Measurements from ENCODE around the gene SENP3. TPM values are rescaled to one million over a fixed set of nuclear protein-coding genes. Genes with fewer than 3 reads are reported as not detected.

SENP3 gene
- total RNA-seq, 1 donor, result 75.1 TPM

DNA sequence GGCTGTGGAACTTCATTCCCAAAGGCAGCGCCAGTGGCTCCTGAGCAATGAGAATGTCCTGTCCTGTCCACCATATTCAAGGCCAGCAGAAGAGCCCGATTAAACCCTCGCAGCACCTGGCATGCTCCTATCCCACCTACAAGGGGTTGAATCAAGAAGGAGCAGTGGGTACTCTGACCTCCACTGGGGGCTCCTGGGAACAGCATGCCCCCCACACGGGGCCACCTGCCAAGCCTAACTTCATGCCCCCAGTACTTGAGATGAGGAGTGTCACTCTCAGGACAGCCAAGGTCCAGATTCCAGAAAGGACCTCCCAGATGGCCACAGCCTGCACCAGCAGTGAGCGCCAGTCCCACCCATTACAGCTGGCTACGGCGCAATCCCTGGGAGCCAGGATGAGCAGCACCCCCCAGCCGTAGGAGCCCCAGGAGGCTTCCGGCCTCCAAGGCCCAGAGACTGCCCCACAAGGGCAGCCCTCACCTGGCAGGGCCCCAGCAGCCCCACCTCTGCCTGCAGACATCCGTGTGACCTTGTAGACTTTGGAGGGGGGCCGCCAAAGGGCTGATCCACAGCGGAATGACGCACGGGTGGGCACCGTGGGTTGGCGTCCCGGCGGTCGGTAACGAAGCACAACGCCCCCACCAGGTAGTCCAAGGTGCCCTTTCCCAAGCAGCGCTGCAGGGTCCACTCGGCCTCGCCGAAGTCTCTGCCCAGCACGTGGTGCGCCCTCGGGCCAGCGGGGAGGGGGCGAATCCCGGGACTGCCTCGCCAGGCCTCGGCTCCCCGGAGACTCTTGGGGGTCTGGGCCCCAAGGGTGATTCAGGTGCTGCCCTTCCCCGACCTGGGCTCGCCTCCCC lies 20.9 kb downstream of the SENP3 start:
- peak overlapping the region; percentile 92 for H3K4me3 ChIP-seq (ENCODE audit: low read depth, low read length)
- no peak for DNase-seq (ENCODE audit: low read depth)
- TF ChIP-seq, protein P1, sequence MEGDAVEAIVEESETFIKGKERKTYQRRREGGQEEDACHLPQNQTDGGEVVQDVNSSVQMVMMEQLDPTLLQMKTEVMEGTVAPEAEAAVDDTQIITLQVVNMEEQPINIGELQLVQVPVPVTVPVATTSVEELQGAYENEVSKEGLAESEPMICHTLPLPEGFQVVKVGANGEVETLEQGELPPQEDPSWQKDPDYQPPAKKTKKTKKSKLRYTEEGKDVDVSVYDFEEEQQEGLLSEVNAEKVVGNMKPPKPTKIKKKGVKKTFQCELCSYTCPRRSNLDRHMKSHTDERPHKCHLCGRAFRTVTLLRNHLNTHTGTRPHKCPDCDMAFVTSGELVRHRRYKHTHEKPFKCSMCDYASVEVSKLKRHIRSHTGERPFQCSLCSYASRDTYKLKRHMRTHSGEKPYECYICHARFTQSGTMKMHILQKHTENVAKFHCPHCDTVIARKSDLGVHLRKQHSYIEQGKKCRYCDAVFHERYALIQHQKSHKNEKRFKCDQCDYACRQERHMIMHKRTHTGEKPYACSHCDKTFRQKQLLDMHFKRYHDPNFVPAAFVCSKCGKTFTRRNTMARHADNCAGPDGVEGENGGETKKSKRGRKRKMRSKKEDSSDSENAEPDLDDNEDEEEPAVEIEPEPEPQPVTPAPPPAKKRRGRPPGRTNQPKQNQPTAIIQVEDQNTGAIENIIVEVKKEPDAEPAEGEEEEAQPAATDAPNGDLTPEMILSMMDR (IDR thresholded peaks at IDR 0.05; ENCODE audit: insufficient read depth, low read depth, low read length), result no peak

DNA sequence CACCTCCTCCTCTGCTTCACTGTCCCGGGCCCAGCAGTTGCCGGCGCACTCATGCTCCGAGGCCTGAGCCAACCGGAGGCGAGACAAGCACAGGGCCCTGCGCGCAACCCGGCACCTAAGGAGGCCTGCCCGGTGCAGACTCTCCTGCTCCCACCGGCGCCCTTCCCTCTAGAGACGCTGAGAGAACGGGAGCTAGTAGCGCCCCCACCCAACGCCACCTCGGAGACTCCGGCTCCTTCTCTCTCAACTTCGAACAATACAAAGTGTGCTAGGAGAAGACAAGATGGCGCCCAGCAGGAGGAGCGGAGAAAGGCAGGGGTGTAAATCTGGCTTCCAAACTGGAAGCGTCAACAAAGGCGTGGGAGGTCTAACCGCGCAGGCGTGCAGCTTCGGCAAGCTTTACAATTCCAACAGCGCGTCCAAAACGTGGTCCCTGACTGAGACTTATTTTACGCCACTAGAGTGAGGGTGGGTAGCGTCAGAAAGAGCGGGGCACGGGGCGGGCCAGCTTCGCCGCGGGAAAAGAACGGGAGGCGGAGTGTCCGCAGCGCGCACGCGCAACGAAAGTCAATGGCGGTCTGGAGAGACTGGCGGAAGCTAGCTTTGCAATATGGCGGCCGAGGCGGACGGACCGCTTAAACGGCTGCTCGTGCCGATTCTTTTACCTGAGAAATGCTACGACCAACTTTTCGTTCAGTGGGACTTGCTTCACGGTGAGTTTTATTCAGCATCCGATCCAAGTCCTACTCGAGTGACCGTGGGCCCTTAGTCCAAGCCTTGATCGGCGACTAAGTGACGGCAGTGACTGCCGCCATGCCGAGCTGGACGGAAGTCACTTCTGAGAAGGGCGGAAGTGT lies 21.8 kb downstream of the SENP3 start, which contains the start of gene MPDU1:
Gene MPDU1 (plus strand): TSS at position 600 of the 857 bp plus-strand sequence. CDS start 11 bp downstream, at position 611.
- peak; percentile 98 for DNase-seq (ENCODE audit: low read depth)
- H3K4me3 ChIP-seq (ENCODE audit: low read depth, low read length), result peak within 1 kb of the TSS; percentile 92
- TF ChIP-seq, protein P1 (IDR thresholded peaks at IDR 0.05; ENCODE audit: insufficient read depth, low read depth, low read length), result no peak

DNA sequence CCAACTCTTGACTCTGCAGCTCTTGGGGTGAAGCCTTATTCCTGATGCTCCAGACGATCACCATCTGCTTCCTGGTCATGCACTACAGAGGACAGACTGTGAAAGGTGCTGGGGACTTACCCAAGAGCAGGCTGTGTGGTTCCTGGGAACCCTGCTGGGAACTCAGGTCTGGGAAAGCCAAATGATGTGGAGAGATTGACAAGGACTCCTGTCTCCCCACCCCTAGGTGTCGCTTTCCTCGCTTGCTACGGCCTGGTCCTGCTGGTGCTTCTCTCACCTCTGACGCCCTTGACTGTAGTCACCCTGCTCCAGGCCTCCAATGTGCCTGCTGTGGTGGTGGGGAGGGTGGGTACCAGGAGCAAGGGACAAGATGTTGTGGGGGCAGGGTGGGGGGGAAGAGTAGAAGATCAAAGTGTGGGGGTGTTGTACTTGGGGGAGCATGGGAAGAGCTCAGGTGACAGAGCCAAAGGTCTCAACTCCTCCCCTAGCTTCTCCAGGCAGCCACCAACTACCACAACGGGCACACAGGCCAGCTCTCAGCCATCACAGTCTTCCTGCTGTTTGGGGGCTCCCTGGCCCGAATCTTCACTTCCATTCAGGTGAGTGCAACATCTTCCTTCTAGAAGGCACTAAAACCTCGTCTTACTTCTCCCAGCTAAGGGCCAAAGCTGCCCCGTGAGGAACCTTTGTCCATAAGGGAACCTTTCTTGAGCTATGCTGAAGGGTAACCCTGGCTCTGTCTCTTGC lies 25.1 kb downstream of the SENP3 start:
- H3K4me3 ChIP-seq (ENCODE audit: low read depth, low read length), result no peak overlapping the region
- DNase-seq (ENCODE audit: low read depth), result no peak
- TF ChIP-seq, protein P1 (IDR thresholded peaks at IDR 0.05; ENCODE audit: insufficient read depth, low read depth, low read length), result no peak

DNA sequence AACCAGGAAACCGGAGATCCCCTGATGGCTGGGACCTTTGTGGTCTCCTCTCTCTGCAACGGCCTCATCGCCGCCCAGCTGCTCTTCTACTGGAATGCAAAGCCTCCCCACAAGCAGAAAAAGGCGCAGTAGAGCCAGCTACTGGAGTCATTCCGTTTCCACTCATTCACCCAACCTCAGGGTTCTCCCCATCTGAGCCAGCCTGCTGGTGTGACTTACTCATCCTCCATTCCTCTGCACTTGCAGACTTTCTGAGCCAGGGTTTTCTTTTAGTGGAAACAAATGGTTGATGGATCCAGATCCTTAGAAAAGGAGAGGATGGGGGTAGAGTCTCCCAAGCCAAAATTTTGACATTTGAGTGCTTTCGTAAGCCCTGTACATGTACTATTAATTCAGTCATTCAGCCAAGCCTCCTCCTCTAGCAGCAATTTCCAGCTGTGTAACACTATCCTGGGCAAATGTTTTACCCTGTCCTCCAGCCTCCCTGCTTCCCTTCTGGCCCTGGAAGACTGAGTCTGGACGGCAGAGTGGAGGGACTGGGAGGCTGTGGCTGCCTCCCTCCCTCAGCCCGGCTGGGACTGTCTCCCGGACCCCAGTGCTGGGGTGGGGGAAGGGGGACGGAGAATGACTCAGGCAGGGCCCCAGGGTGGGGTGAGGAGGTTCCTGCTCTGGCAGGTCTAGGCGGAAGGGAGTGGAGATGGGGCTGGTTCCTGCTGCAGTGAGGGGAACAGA lies 25.9 kb downstream of the SENP3 start:
- DNase-seq (ENCODE audit: low read depth), result peak; percentile 73
- no peak overlapping the region for H3K4me3 ChIP-seq (ENCODE audit: low read depth, low read length)
- TF ChIP-seq, protein P1 (IDR thresholded peaks at IDR 0.05; ENCODE audit: insufficient read depth, low read depth, low read length), result no peak

DNA sequence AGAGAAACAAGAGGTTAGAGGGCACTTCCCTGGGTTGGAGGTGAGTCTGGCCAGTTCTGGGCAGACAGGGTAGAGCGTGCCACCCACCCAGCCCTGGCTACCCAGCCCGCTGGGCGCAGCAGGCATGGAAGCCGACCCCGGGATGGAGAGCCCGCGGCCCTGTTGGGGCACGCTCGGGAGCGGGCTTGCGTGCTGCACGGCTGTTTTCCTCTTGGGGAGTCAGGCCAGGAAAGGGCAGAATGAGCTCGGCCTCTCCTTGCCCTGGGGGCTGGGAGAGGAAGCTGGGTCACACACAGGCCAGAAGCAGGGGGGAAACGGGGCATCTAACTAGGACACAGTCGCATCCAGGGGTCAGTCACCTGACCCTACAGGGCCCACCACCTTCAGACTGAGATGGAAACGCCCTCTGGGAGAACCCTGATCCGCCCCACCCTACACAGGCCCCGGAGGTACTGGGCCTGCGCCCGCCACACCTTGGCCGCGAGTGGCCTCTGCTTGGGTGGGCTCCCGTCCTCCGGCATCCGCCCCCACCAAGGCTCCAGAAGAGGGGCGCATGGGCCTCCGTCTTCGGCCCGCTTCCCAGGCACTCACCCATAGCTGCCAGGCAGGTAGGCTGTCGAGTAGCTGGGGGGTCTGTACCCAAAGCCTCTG lies 27.0 kb downstream of the SENP3 start:
- no peak for DNase-seq (ENCODE audit: low read depth)
- TF ChIP-seq, protein P1 (IDR thresholded peaks at IDR 0.05; ENCODE audit: insufficient read depth, low read depth, low read length), result no peak
- peak overlapping the region; percentile 9 for H3K4me3 ChIP-seq (ENCODE audit: low read depth, low read length)
